HepG2 (cell line): ENCODE measurements around the gene MYL12B. TPM values are rescaled to one million over a fixed set of nuclear protein-coding genes. Genes with fewer than 3 reads are reported as not detected.
"Not testable (repeated sequence)": the region's sequence is repeated elsewhere in the genome, so short reads cannot be mapped to it uniquely, and the experiment has no call there.

Experiments used
- ATAC-seq: fragments of 200-7000 bp; cut with Tn5 transposase; 3 replicates; pipeline ENCODE4 v1.9.1; 2020; ENCODE audit warnings: mild to moderate bottlenecking, moderate library complexity
- BruUV-seq: library from RNA; stranded (reverse); fragments of 400-500 nt; replicated peaks from 2 replicates; lab custom pipeline; 2021; lab: Mats Ljungman, UMichigan
- CTCF ChIA-PET: fragments of 300-600 bp; formaldehyde crosslinking; extraction: SDS; loops from one replicate; lab custom pipeline; 2021; ENCODE audit warnings: low total read pairs, inconsistent platforms, low intra/inter-chr PET ratio; lab: Yijun Ruan, JAX
- POLR2A ChIA-PET: fragments of 350-600 bp; sonication (Branson Sonifier 250); formaldehyde crosslinking; loops from one replicate; lab custom pipeline; 2020; ENCODE audit warnings: antibody characterized with exemption, inconsistent platforms; lab: Yijun Ruan, JAX
- DNase-seq: peaks from one replicate; pipeline ENCODE4 v3.0.0-alpha.2; 2015; ENCODE audit warnings: low spot score
- FAIRE-seq: peaks from 3 replicates; lab custom pipeline; 2011; peaks lifted over from hg19 to GRCh38; lab: Jason Lieb, UNC
- H2AFZ ChIP-seq: one replicate; pipeline ENCODE4 v1.6.1; 2011; ENCODE audit warnings: low read length, inconsistent platforms
- H3K27ac ChIP-seq: fragments of 300-600 bp; 3 replicates; pipeline ENCODE4 v1.8.0; 2011; ENCODE audit warnings: mixed run types, mild to moderate bottlenecking, mixed read lengths, low read length, inconsistent platforms; ENCODE audit not compliant: insufficient read depth; ENCODE audit errors: extremely low read length
- H3K27me3 ChIP-seq, 2 experiments: fragments of 200-600 bp in 1 of 2; 2 replicates in 1 of 2; 3 replicates in 1 of 2; pipeline versions ENCODE4 v1.6.0 to v1.8.0; 2011; ENCODE audit warnings: low read length in 2 of 2, mild to moderate bottlenecking in 2 of 2, moderate library complexity in 2 of 2, inconsistent platforms in 1 of 2; ENCODE audit not compliant: insufficient read depth in 2 of 2, control insufficient read depth in 1 of 2
- H3K36me3 ChIP-seq, 2 experiments: fragments of 200-600 bp in 1 of 2; replicated peaks in 1 of 2; 2 replicates in 1 of 2; 3 replicates in 1 of 2; pipeline versions ENCODE4 v1.5.1 to v1.8.0; 2011; ENCODE audit warnings: low read length in 2 of 2, inconsistent platforms in 1 of 2; ENCODE audit not compliant: insufficient read depth in 2 of 2, control insufficient read depth in 1 of 2
- H3K4me1 ChIP-seq: 2 replicates; pipeline ENCODE4 v1.5.1; 2012; ENCODE audit warnings: low read length, inconsistent platforms; ENCODE audit not compliant: insufficient read depth
- H3K4me2 ChIP-seq: 2 replicates; pipeline ENCODE4 v1.6.0; 2011; ENCODE audit warnings: low read depth, low read length, inconsistent platforms
- H3K4me3 ChIP-seq, 3 experiments: fragments of 200-600 bp in 1 of 3; sonication (generic), shearing (Covaris generic) in 1 of 3; replicated peaks in 1 of 3; 2 replicates each; pipeline ENCODE4 v1.5.1; 2011 to 2016; ENCODE audit warnings: low read length in 3 of 3, inconsistent platforms in 2 of 3, low read depth in 2 of 3, mild to moderate bottlenecking in 2 of 3, control low read depth in 1 of 3, mixed read lengths in 1 of 3; ENCODE audit not compliant: insufficient read depth in 1 of 3
- H3K79me2 ChIP-seq: one replicate; pipeline ENCODE4 v1.6.1; 2011; ENCODE audit warnings: low read length, inconsistent platforms; ENCODE audit not compliant: insufficient read depth
- H3K9ac ChIP-seq: 2 replicates; pipeline ENCODE4 v1.6.0; 2011; ENCODE audit warnings: mild to moderate bottlenecking, low read depth, low read length, inconsistent platforms; ENCODE audit not compliant: insufficient read depth
- H3K9me3 ChIP-seq: 2 replicates; pipeline ENCODE4 v1.5.1; 2012; ENCODE audit warnings: mild to moderate bottlenecking, low read length
- H4K20me1 ChIP-seq: 2 replicates; pipeline ENCODE4 v1.6.0; 2011; ENCODE audit warnings: inconsistent platforms, mild to moderate bottlenecking, low read length, moderate library complexity; ENCODE audit not compliant: insufficient read depth
- CREB1 ChIP-seq, 2 experiments: fragments of 450-650 bp in 1 of 2; IDR thresholded peaks; 2 replicates each; pipeline ENCODE4 v1.6.1; 2016 to 2017; ENCODE audit warnings: control low read depth in 1 of 2, mild to moderate bottlenecking in 1 of 2, missing compliant biosample characterization in 1 of 2, missing genetic modification characterization in 1 of 2
- ZNF597 ChIP-seq: sonication (generic); formaldehyde crosslinking; IDR thresholded peaks from 2 replicates; pipeline ENCODE4 v1.5.0; 2020; ENCODE audit warnings: missing genetic modification reagents
- WGBS: methylation state at CpG from one replicate; pipeline ENCODE4 v1.1.6; 2017; ENCODE audit warnings: low lambda C conversion rate; 5-methylcytosine and 5-hydroxymethylcytosine counted together
- in situ Hi-C: cut with HindIII; loops from 2 replicates; pipeline ENCODE4 v1.10.0; 2017; ENCODE audit warnings: low pct_unique_long_range_greater_than_20kb; ENCODE audit not compliant: extremely low pct_ligation_motif_present
- intact Hi-C: fragments of 100-400 bp; cut with micrococcal nuclease; formaldehyde crosslinking; loops from one replicate; pipeline ENCODE4 v1.10.0; 2022; ENCODE audit not compliant: unreplicated experiment
- polyA plus RNA-seq, 8 experiments: library from polyadenylated mRNA; depleted of rRNA in 3 of 8; stranded (reverse) in 7 of 8; unstranded in 1 of 8; fragments of >200 nt; fragmentation: Illumina TruSeq in 4 of 8; extraction: Trizol in 4 of 8; gene quantifications; 2 replicates each; pipeline versions ENCODE4 v1.2.1 to v1.2.3, GENCODE V29; 2011 to 2016; ENCODE audit warnings: low read depth in 4 of 8, missing spikeins in 1 of 8, mixed read lengths in 1 of 8; ENCODE audit not compliant: insufficient read depth in 1 of 8
- total RNA-seq, 5 experiments: library from RNA; depleted of rRNA; stranded (reverse); fragments of >200 nt; fragmentation: Illumina TruSeq; extraction: Trizol; gene quantifications; 2 replicates each; pipeline ENCODE4 v1.2.3, GENCODE V29; 2016; ENCODE audit warnings: low read depth in 1 of 5

MYL12B gene
- total and polyA plus RNA-seq, 2 of the 13 experiments (the other 11 are each of a cell fraction or from before 2014, with no cell fraction given): 265 to 340 TPM

- ATAC-seq: no peak
- CTCF ChIA-PET: no interaction called here
Measured at GRCh38 chr18:3219631-3220335, 42.1 kb upstream of the MYL12B start, which contains the start of gene MYOM1. Gene MYOM1, minus strand, starts transcription at chr18:3219968. Its CDS starts 4,745 bp downstream, at chr18:3215223.

GRCh38 chr18:3220868-3221267 is 41.1 kb upstream of the MYL12B start:
- FAIRE-seq, BruUV-seq, H3K9me3 ChIP-seq, H3K27ac ChIP-seq, H3K4me2 ChIP-seq, H3K4me3 ChIP-seq, H4K20me1 ChIP-seq, H2AFZ ChIP-seq, H3K27me3 ChIP-seq, DNase-seq, H3K9ac ChIP-seq, CTCF ChIA-PET, POLR2A ChIA-PET, H3K79me2 ChIP-seq, intact Hi-C loops, ATAC-seq, H3K36me3 ChIP-seq, in situ Hi-C loops: not testable (repeated sequence)
- 93% methylated on average over 4 of the region's 4 CpGs for WGBS
- H3K4me1 ChIP-seq: peaks cover 58% of the 10 kb centered on the region

More at GRCh38 chr18:3219631-3220335, 42.1 kb upstream of the MYL12B start, which contains the start of gene MYOM1:
- Histone ChIP-seq H3K9ac (no peak within 1 kb of the TSS; the same call in 1 of the 2 replicates), H2AFZ (no peak within 1 kb of the TSS), H3K79me2 (no peaks in the 10 kb centered on the region), H3K27ac (peak within 1 kb of the TSS; percentile 76), H3K4me2 (peak within 1 kb of the TSS; percentile 59; the same call in 1 of the 2 replicates), H3K27me3 (no peaks in the 10 kb centered on the region), H3K9me3 (no peaks in the 10 kb centered on the region), H3K4me3 (no peak within 1 kb of the TSS), H4K20me1 (no peaks in the 10 kb centered on the region), H3K36me3 (no peaks in the 10 kb centered on the region), H3K4me1 (peaks cover 48% of the 10 kb centered on the region)
- TF ChIP-seq CREB1 (IDR thresholded peaks at IDR 0.05) (no peak), CREB1 (CRISPR knock-in tag; IDR thresholded peaks at IDR 0.05) (peak; percentile 22; the same call in 1 of the 2 replicates), ZNF597 (CRISPR knock-in tag) (no peak)
- in situ Hi-C loops: no loop called here
- DNase-seq: no peak
- POLR2A ChIA-PET: interaction anchor here (2.2 to 3.3 kb wide), 4 partner anchors 10 to 39 kb away, joined by 6 to 28 read pairs (median 16); partner anchors contain the start of gene MYL12A
- BruUV-seq: no TSS peak
- WGBS: 96% methylated on average over 9 of the region's 9 CpGs
- intact Hi-C loops: loop anchor here (2.0 kb wide), 1 partner anchor 13 kb away; no protein-coding TSS in a partner anchor
- no peak for FAIRE-seq
